NCI-H226 (cell line): Measurements from ENCODE around the gene OTUD3.
A peak's percentile ranks its signal among the peaks of the same experiment; 100 is the strongest.
"Not testable (repeated sequence)": the region's sequence is repeated elsewhere in the genome, so short reads cannot be mapped to it uniquely, and the experiment has no call there.

Source experiments
- DNase-seq: peaks from one replicate; pipeline ENCODE4 v3.0.0-alpha.2; 2015

The OTUD3 gene

GRCh38 chr1:19920132-19920710 lies 38.0 kb downstream of the OTUD3 start:
- no peak for DNase-seq

DNA sequence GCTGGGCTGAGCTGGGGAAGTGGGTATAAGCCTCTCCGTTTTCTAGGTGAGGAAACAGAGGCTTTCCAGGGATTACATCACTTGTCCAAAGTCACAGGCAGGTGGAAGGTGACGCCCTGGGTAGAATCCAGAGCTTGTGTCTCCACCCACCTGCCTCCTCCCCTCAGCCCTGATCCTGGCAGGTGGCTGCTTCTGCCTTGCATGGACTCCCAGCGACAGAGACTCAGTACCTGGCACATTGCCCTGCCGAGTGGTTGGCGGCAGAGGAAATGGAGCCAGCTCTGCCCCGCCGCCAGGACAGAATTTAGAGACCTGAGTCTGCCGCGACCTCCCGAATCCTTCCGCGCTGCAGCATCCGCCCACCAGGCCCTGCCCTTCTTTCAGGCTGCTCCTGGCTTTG lies 39.1 kb downstream of the OTUD3 start:
- DNase-seq, result no peak

GRCh38 chr1:19922015-19922688 lies 40.0 kb downstream of the OTUD3 start:
- DNase-seq, result no peak

DNA sequence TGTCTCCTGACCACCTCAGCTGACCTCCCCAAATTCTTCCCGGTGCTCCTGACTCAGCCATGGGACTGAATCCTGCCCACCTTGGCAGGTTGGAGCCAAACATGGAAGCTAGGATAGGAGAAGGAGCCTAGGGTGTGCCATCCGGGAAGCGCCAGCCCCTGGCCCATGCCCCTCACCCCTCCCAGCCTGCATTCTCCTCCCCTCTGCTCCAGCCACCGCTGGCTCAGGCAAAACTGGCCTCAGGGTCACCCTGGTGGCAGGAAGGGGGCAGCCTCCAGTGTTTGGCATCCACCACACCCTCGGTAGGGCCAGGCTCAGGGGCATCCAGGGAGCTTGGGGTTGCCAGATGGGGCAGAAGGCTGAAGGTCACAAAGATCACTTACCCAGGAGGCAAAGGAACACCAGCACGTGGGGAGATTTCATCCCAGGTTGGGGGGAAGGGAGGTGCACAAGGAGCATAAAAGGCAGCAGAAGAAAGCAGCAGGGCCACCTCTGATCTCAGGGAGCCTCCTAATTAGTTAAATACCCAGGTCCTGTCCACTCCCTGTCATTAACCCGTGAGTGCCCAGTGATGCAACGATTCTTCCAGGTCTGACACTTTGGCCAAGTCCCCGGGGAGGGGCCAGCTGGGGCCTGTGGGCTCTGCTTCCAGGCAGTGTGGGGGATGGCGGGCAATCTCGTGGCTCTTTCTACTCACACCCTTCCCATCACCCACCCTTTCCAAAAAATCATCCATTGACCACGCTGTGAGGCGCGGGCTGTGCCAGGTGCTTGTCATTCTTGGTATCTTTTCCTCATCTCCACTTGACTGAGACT lies 41.1 kb downstream of the OTUD3 start, which contains the start of gene PLA2G2E:
Gene PLA2G2E (minus strand): TSS at position 481 of the 816 bp plus-strand sequence. CDS start 58 bp downstream, at position 423.
- no peak for DNase-seq

DNA sequence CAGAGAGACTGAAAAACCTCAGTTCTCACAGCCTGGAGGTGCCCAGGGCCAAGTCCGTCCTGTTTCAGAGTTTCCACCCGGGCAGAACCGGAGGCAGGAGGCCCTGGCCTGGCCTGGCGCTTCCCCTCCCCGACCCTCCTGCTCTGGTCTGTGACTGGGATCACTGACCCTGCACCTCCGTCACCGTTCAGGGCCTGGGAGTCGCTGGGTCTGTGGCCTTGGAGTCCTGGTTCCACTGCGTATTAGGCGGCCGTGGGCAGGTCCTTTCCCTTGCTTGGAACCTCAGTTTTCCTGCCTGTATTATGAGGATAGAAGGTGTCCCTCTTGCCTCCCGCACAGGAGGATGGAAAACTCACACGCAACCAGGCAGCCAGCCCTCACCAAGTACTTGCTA lies 41.8 kb downstream of the OTUD3 start:
- no peak for DNase-seq

- no peak for DNase-seq
These were observed 43.3 kb downstream of the OTUD3 start for GRCh38 chr1:19925342-19926070.

GRCh38 chr1:19926296-19927129 lies 44.3 kb downstream of the OTUD3 start:
- no peak for DNase-seq

- not testable (repeated sequence) for DNase-seq
These were observed 44.9 kb downstream of the OTUD3 start for GRCh38 chr1:19927130-19927421.

DNA sequence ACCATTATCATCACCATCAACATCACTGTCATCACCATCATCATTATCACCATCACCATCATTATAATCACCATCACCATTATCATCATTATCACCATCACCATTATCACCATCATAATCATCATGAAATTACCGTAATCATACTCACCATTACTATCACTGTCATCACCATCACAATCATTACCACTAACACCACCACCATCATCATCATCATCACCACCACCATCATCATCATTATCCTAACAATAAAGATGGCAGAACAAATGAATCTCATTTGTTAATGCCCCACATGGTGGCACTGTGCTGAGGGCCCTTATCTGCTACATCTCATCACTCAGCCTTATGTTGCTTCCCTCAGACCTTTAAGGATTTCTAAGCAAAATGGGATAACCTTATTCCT lies 50.7 kb downstream of the OTUD3 start:
- DNase-seq, result no peak

GRCh38 chr1:19934336-19934735 lies 52.1 kb downstream of the OTUD3 start:
- DNase-seq, result no peak

GRCh38 chr1:19936061-19936750 lies 54.0 kb downstream of the OTUD3 start:
- DNase-seq, result no peak

DNA sequence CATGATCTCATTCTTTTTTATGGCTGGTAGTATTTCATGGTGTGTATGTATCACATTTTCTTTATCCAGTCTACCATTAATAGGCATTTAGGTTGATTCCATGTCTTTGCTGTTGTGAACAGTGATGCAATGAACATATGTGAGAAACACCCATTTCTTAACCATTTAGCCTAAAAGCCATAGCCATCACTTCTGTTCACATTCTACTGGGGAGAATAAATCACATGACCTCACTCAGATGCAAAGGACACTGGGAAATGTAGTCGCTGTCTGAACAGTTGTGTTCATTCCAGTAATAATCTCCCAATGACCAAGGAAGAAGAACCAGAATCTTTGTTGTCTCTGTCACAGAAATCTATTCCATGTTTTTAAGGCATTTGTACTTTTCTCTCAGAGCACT lies 56.3 kb downstream of the OTUD3 start:
- DNase-seq, result no peak

GRCh38 chr1:19940486-19941205 lies 58.5 kb downstream of the OTUD3 start:
- no peak for DNase-seq

DNA sequence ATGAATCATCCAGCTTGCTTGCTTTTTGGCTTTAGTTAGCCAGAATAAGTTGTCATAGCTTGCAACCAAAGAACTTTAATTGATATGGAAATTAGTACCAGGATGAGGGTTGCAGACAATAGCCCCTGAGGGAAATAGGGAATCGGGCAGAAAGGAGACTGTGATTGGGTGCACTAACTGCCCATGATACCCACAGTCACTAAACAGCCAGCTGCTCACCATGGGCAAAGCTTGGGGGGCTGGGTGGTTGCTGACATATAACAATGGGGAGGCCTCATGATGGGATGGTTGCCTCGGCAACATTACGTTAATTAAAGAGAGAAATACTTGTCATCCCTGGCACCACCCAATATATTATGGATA lies 59.0 kb downstream of the OTUD3 start:
- DNase-seq, result no peak

GRCh38 chr1:19942088-19942487 lies 59.9 kb downstream of the OTUD3 start:
- DNase-seq, result peak; percentile 69

DNA sequence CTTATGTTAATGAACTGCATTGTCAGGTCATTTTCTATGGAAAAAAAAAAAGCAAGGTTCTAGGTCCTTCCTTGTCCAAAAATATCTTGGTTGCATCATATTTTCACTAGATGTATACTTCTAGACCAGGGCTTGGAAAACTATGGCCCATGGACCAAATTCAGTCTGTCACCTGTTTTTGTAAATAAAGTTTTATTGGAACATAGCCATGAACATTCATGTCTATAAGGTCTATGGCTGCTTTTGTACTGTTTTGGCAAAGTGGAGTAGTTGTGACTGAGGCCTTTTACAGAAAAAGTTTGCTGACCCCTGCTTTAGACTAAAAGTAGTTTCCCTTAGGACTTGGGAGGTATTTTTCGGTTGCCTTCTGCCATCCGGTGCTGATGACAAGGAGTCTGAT lies 60.5 kb downstream of the OTUD3 start:
- no peak for DNase-seq

- DNase-seq, result no peak
These were observed 63.7 kb downstream of the OTUD3 start for GRCh38 chr1:19945914-19946313.

DNA sequence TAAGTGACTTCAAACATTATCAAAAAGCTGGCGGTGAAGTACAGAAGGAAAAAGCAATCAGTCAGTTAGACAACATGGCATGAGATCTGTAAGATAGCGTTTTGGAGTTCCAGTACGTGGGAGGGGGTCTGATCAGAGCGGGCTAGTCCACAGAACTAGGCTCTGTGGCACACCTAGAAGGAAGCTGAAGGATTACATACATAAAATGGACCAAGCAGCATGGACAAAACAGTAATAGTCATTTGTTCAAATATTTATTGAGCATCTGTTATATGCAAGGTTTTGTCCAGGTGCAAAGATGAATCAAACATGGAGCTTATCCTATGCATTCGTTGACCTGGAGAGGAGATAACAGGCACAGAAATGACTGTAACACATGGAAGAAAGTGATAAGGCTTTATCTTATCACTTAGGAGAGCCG lies 64.1 kb downstream of the OTUD3 start:
- DNase-seq, result no peak

DNA sequence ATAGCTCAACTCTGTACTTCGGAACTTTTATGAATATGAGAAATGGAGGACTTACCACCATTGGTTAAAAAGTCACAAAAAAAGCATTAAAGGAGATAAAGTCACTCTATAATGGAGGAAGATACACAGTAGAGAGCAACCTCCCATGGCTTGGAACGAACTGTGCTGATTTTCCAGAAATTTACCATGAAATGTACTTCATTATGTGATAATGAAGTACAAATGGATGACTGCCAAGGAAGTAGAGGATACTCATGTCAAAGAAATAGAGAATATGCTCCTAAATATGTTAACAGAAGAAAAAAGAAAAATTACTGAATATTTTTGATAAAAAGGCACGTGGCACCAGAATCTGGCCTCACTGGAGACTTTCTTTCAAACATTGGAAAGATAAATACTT lies 64.8 kb downstream of the OTUD3 start:
- DNase-seq, result no peak

- peak; percentile 85 for DNase-seq
These were observed 66.8 kb downstream of the OTUD3 start for GRCh38 chr1:19949016-19949415.

DNA sequence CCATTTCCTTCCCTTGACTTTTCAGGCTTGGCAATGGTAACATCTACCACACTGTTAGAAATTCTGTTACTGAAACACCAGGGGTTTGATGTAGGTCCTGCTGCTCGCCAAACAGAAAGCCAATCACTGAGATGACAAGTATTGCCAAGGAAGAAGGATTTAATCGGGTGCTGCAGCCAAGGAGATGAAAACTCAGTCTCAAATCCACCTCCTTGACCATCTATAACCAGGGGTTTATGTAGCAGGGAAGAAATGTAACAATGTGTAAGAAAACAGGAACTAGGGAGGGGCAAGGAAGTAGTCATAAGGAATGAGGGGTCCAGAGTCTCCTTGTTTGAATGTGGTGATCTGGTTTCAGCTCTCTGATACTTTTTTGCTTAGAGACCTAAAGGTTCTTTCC lies 71.9 kb downstream of the OTUD3 start:
- no peak for DNase-seq
